Subcutaneous adipose tissue (tissue), 4 donors: ENCODE data around the gene IL1R2. TPM values are rescaled to one million over a fixed set of nuclear protein-coding genes. Genes with fewer than 3 reads are reported as not detected.

Experiments
- CTCF ChIP-seq: fragments of 450-650 bp; IDR thresholded peaks from one replicate; pipeline ENCODE4 v1.5.1; 2016; ENCODE audit warnings: low read depth, mild to moderate bottlenecking, control low read depth, antibody characterized with exemption, moderate library complexity
- total RNA-seq, 4 donors: library from RNA; depleted of rRNA; stranded (reverse); fragments of >200 nt; gene quantifications; one replicate each; pipeline ENCODE4 v1.1.0, GENCODE V29; 2016

IL1R2 gene
- total RNA-seq, 4 donors from 2014 or later = 8.3 to 27.1 (median 17.2) TPM

GRCh38 chr2:102040229-102040628, 48.5 kb downstream of the IL1R2 start:
- no peak for TF ChIP-seq CTCF

GRCh38 chr2:102041351-102041750, 49.6 kb downstream of the IL1R2 start:
- no peak for TF ChIP-seq CTCF

- TF ChIP-seq CTCF = no peak
These were observed 50.7 kb downstream of the IL1R2 start for GRCh38 chr2:102042196-102043081.

GRCh38 chr2:102043560-102043959, 51.8 kb downstream of the IL1R2 start:
- no peak for TF ChIP-seq CTCF

GRCh38 chr2:102044235-102044896, 52.6 kb downstream of the IL1R2 start:
- TF ChIP-seq CTCF = no peak

- no peak for TF ChIP-seq CTCF
These were observed 53.3 kb downstream of the IL1R2 start for GRCh38 chr2:102044967-102045489.

- no peak for TF ChIP-seq CTCF
These were observed 53.9 kb downstream of the IL1R2 start for GRCh38 chr2:102045697-102046096.
